B cell (primary cell): ENCODE data around the gene OR2Z1. TPM values are rescaled to one million over a fixed set of nuclear protein-coding genes. Genes with fewer than 3 reads are reported as not detected.
"Not testable (repeated sequence)": the region's sequence is repeated elsewhere in the genome, so short reads cannot be mapped to it uniquely, and the experiment has no call there.

Experiments
- ATAC-seq: fragments of 200-7000 bp; cut with Tn5 transposase; one replicate; pipeline ENCODE4 v1.10.0; 2021; ENCODE audit warnings: low read depth, mild to moderate bottlenecking, moderate number of reproducible peaks, moderate library complexity
- CTCF ChIA-PET: fragments of 350-600 bp; sonication (Branson Sonifier 250); formaldehyde crosslinking; loops from one replicate; lab custom pipeline; 2021; ENCODE audit warnings: antibody characterized with exemption, inconsistent platforms; lab: Charles Lee
- POLR2A ChIA-PET: fragments of 350-600 bp; sonication (Branson Sonifier 250); formaldehyde crosslinking; loops from one replicate; lab custom pipeline; 2021; ENCODE audit warnings: antibody characterized with exemption; lab: Charles Lee
- DNase-seq: peaks from one replicate; pipeline ENCODE4 v3.0.0; 2013
- H2AFZ ChIP-seq: 2 replicates; pipeline ENCODE4 v1.6.1; 2012; ENCODE audit warnings: mild to moderate bottlenecking, low read depth, low read length; ENCODE audit not compliant: insufficient read depth, poor library complexity, severe bottlenecking
- H3K27ac ChIP-seq, 2 donors: 1 replicate in 1 of 2; 2 replicates in 1 of 2; pipeline ENCODE4 v1.5.1; 2012 to 2013; ENCODE audit warnings: low read length in 2 of 2, mild to moderate bottlenecking in 2 of 2, moderate library complexity in 1 of 2
- H3K27me3 ChIP-seq, 4 experiments: fragments of 200-600 bp in 1 of 4; sonication (generic) in 1 of 4; replicated peaks in 1 of 4; 1 replicate in 2 of 4; 2 replicates in 2 of 4; pipeline versions ENCODE4 v1.6.1 to v1.7.0; 2013 to 2016; ENCODE audit warnings: low read length in 3 of 4, mild to moderate bottlenecking in 2 of 4, mixed read lengths in 1 of 4, moderate library complexity in 1 of 4; ENCODE audit not compliant: insufficient read depth in 4 of 4, control insufficient read depth in 3 of 4; ENCODE audit errors: control extremely low read depth in 1 of 4
- H3K36me3 ChIP-seq, 2 experiments: replicated peaks in 1 of 2; 1 replicate in 1 of 2; 2 replicates in 1 of 2; pipeline versions ENCODE4 v1.6.1 to v1.7.1; 2013; ENCODE audit warnings: low read length in 1 of 2; ENCODE audit not compliant: insufficient read depth in 2 of 2, control insufficient read depth in 1 of 2; ENCODE audit errors: control extremely low read depth in 1 of 2, extremely low read depth in 1 of 2
- H3K4me1 ChIP-seq, 2 donors: fragments of 200-600 bp in 1 of 2; sonication (generic) in 1 of 2; 1 replicate in 1 of 2; 2 replicates in 1 of 2; pipeline versions ENCODE4 v1.5.1 to v1.6.1; 2013 to 2017; ENCODE audit warnings: low read length in 2 of 2; ENCODE audit not compliant: control insufficient read depth in 2 of 2, insufficient read depth in 2 of 2
- H3K4me2 ChIP-seq: replicated peaks from 2 replicates; pipeline ENCODE3; 2012; ENCODE audit warnings: mild to moderate bottlenecking, low read depth, low read length; ENCODE audit not compliant: poor library complexity, severe bottlenecking
- H3K4me3 ChIP-seq, 5 experiments: fragments of 200-600 bp in 1 of 5; sonication (generic) in 1 of 5; 1 replicate in 3 of 5; 2 replicates in 2 of 5; pipeline versions ENCODE4 v1.5.1 to v1.7.0; 2011 to 2016; ENCODE audit warnings: low read length in 4 of 5, mild to moderate bottlenecking in 4 of 5, low read depth in 2 of 5, control low read depth in 1 of 5, moderate library complexity in 1 of 5; ENCODE audit not compliant: insufficient read depth in 1 of 5; ENCODE audit errors: control extremely low read depth in 1 of 5, extremely low read depth in 1 of 5
- H3K79me2 ChIP-seq: fragments of 200-600 bp; sonication (generic); one replicate; pipeline ENCODE4 v1.6.0; 2016; ENCODE audit warnings: low read length; ENCODE audit not compliant: control insufficient read depth, insufficient read depth
- H3K9ac ChIP-seq: fragments of 200-600 bp; sonication (generic); 2 replicates; pipeline ENCODE4 v1.6.1; 2017; ENCODE audit warnings: mild to moderate bottlenecking, low read length, moderate library complexity
- H3K9me3 ChIP-seq, 3 donors: one replicate each; pipeline versions ENCODE4 v1.6.1 to v1.7.1; 2013; ENCODE audit warnings: low read length in 2 of 3; ENCODE audit not compliant: control insufficient read depth in 2 of 3, insufficient read depth in 1 of 3; ENCODE audit errors: control extremely low read depth in 1 of 3
- H4K20me1 ChIP-seq: 2 replicates; pipeline ENCODE4 v1.6.0; 2012; ENCODE audit warnings: mild to moderate bottlenecking, low read length; ENCODE audit not compliant: insufficient read depth, control insufficient read depth, poor library complexity, severe bottlenecking
- H3K27ac Mint-ChIP-seq: one replicate; pipeline ENCODE4 v1.8.0; 2021; ENCODE audit warnings: mixed read lengths
- H3K27me3 Mint-ChIP-seq: one replicate; pipeline ENCODE4 v1.8.0; 2021; ENCODE audit warnings: mixed read lengths
- H3K4me1 Mint-ChIP-seq: one replicate; pipeline ENCODE4 v1.8.0; 2021; ENCODE audit warnings: mixed read lengths
- H3K4me3 Mint-ChIP-seq: one replicate; pipeline ENCODE4 v1.8.0; 2021; ENCODE audit warnings: mixed read lengths
- H3K9me3 Mint-ChIP-seq: one replicate; pipeline ENCODE4 v1.8.0; 2022; ENCODE audit warnings: mixed read lengths; ENCODE audit not compliant: insufficient read depth
- CTCF ChIP-seq: fragments of 200-600 bp; IDR thresholded peaks from one replicate; pipeline ENCODE4 v1.8.0; 2022; ENCODE audit warnings: antibody characterized with exemption, mild to moderate bottlenecking
- EZH2 ChIP-seq: IDR thresholded peaks from 2 replicates; pipeline ENCODE4 v1.6.1; 2012; ENCODE audit warnings: borderline replicate concordance, low read depth, mild to moderate bottlenecking, moderate library complexity, low read length; ENCODE audit not compliant: insufficient read depth, poor library complexity, severe bottlenecking
- WGBS: methylation state at CpG from one replicate; pipeline ENCODE4 v1.1.5; 2013; ENCODE audit warnings: missing lambda C conversion rate; ENCODE audit not compliant: insufficient coverage; 5-methylcytosine and 5-hydroxymethylcytosine counted together
- intact Hi-C: fragments of 100-400 bp; cut with micrococcal nuclease; formaldehyde crosslinking; loops from one replicate; pipeline ENCODE4 v1.10.0; 2022
- polyA plus RNA-seq: library from polyadenylated mRNA; depleted of rRNA; stranded (reverse); fragments of >200 nt; gene quantifications from 2 replicates; pipeline ENCODE4 v1.2.3, GENCODE V29; 2012
- total RNA-seq, 2 donors: library from RNA; stranded (reverse); fragments of 120-200 nt in 1 of 2; gene quantifications; 1 replicate in 1 of 2; 2 replicates in 1 of 2; pipeline versions ENCODE4 v1.2.3 to v1.2.4, GENCODE V29; 2013 to 2022

OR2Z1 gene
- total and polyA plus RNA-seq, 2 donors (not counting 1 experiment from before 2014, with no cell fraction given): not detected

DNA sequence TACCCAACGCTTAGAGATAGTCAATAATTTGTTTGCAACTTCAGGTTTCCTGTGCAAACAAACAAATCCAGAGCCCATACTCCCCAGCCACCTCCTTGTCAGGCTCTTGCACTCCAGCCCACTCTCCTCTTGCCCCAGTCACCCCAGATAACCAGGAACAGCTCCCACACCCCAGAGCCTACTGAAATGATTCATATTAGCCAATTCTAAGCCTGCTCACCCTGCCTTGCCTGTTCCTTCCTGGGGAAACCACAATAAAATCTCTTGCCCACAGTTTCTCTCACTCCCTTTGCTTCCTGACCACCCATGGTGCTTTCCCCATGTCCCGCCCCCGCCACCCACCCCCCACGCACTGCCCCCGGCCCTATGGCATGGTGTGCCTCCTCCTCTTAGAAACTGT lies 19.1 kb upstream of the OR2Z1 start:
- POLR2A ChIA-PET: no interaction called here
- intact Hi-C loops: no loop called here
- WGBS: 0% methylated on average over 1 of the region's 5 CpGs
- no peak overlapping the region for H3K4me3 ChIP-seq
- no peaks in the 10 kb centered on the region for H3K79me2 ChIP-seq
- H3K4me2 ChIP-seq: no peak overlapping the region
- H2AFZ ChIP-seq: no peak overlapping the region
- no peaks in the 10 kb centered on the region for H3K36me3 ChIP-seq
- peaks cover 4% of the 10 kb centered on the region for H3K4me1 Mint-ChIP-seq
- H3K27me3 Mint-ChIP-seq: peaks cover 35% of the 10 kb centered on the region
- no peaks in the 10 kb centered on the region for H3K9me3 Mint-ChIP-seq
- no peak overlapping the region for H3K4me3 Mint-ChIP-seq
- ATAC-seq (no peak), DNase-seq (no peak)
- no peaks in the 10 kb centered on the region for H4K20me1 ChIP-seq
- peaks cover 0 to 7% (median 0%) of the 10 kb centered on the region in 3 donors for H3K9me3 ChIP-seq
- peaks cover 0 to 5% of the 10 kb centered on the region in 2 donors for H3K4me1 ChIP-seq
- CTCF ChIA-PET: no interaction called here
- H3K27me3 ChIP-seq: peaks cover 0 to 5% (median 2%) of the 10 kb centered on the region in 4 experiments
- H3K27ac Mint-ChIP-seq: no peak overlapping the region
- TF ChIP-seq CTCF (no peak), EZH2 (no peak)
- no peak overlapping the region for H3K27ac ChIP-seq
- no peak overlapping the region for H3K9ac ChIP-seq

DNA sequence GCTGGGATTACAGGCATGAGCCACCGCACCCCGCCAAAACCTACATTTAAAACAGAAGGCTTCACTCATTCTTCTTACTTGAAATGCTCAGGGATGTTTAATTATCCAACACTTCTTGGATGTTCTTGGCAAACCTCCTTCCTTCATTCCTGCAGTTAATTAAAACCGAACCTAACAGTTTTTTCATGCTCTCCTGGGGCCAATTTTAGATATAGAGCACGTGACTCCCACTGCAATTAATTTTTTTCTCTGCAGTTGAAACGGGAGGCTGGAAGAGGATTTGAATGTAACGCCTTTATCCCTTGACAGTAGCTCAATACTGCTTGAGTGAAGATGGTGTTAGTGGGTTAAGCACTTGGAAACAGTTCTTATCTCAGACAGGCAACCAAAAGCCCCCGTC lies 18.2 kb upstream of the OR2Z1 start:
- DNase-seq (no peak), ATAC-seq (no peak)
- Histone ChIP-seq H4K20me1 (no peaks in the 10 kb centered on the region), H3K9me3 (peaks cover 0 to 2% (median 0%) of the 10 kb centered on the region in 3 donors), H3K27me3 (peaks cover 0 to 5% (median 2%) of the 10 kb centered on the region in 4 experiments), H3K36me3 (no peaks in the 10 kb centered on the region), H3K4me3 (no peak overlapping the region), H3K4me1 (peaks cover 0 to 5% of the 10 kb centered on the region in 2 donors), H3K4me2 (no peak overlapping the region), H3K79me2 (no peaks in the 10 kb centered on the region), H3K9ac (no peak overlapping the region), H2AFZ (no peak overlapping the region), H3K27ac (no peak overlapping the region)
- Mint-ChIP-seq H3K9me3 (no peaks in the 10 kb centered on the region), H3K27me3 (peaks cover 35% of the 10 kb centered on the region), H3K4me3 (no peak overlapping the region), H3K4me1 (peaks cover 4% of the 10 kb centered on the region), H3K27ac (no peak overlapping the region)
- TF ChIP-seq CTCF (no peak), EZH2 (no peak)
- intact Hi-C loops: no loop called here
- 100% methylated on average over 3 of the region's 7 CpGs for WGBS
- CTCF ChIA-PET: interaction anchor here (0.6 to 1.4 kb wide), 2 partner anchors 9 to 13 kb away, joined by 4 to 5 read pairs; no protein-coding TSS in a partner anchor
- POLR2A ChIA-PET: no interaction called here

DNA sequence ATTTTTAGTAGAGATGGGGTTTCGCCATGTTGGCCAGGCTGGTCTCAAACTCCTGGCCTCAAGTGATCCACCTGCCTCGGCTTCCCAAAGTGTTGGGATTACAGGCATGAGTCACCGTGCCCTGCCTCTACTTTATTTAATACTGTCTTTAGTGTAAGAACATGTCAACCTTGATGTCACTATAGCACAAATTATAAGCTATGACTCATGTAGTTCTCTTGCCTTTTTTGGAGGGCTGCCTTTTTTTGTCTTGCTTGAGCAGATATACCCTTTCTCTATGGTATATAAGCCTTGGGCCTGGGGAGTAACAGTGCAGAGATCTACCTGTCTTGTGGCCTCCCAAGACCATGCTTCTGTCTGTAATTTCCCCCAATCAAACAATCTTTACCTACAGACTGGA lies 16.1 kb upstream of the OR2Z1 start:
- H3K9ac ChIP-seq, H3K27ac Mint-ChIP-seq, H3K4me3 Mint-ChIP-seq, H4K20me1 ChIP-seq, H3K4me1 ChIP-seq, intact Hi-C loops, H3K4me1 Mint-ChIP-seq, H2AFZ ChIP-seq, H3K4me2 ChIP-seq, ATAC-seq, H3K9me3 Mint-ChIP-seq, CTCF ChIA-PET, H3K4me3 ChIP-seq, H3K36me3 ChIP-seq, POLR2A ChIA-PET, H3K27ac ChIP-seq, DNase-seq, H3K79me2 ChIP-seq, H3K9me3 ChIP-seq: not testable (repeated sequence)
- H3K27me3 Mint-ChIP-seq: peaks cover 27% of the 10 kb centered on the region
- H3K27me3 ChIP-seq: peaks cover 0 to 11% (median 1%) of the 10 kb centered on the region in 4 experiments
- WGBS: no CpG with 5 or more reads among the region's 3 CpGs
